Omental fat pad (tissue), 4 donors: ENCODE measurements around the gene NR3C2. TPM values are rescaled to one million over a fixed set of nuclear protein-coding genes. Genes with fewer than 3 reads are reported as not detected.

Experiments
- ATAC-seq: fragments of 150-250 bp; one replicate; pipeline ENCODE4 v1.9.1; 2016; ENCODE audit warnings: mild to moderate bottlenecking, moderate library complexity; ENCODE audit not compliant: low FRiP score
- DNase-seq: peaks from one replicate; pipeline ENCODE4 v3.0.0-alpha.2; 2019; ENCODE audit warnings: low spot score
- CTCF ChIP-seq, 3 donors: fragments of 450-650 bp; IDR thresholded peaks; one replicate each; pipeline ENCODE4 v1.5.1; 2016 to 2017; ENCODE audit warnings: antibody characterized with exemption in 3 of 3, mild to moderate bottlenecking in 3 of 3, moderate library complexity in 2 of 3
- total RNA-seq, 4 donors: library from RNA; depleted of rRNA; stranded (reverse); fragments of >200 nt; gene quantifications; one replicate each; pipeline ENCODE4 v1.1.0, GENCODE V29; 2016

The NR3C2 gene
- total RNA-seq, 4 donors from 2014 or later = 7.4 to 28.1 (median 12.1) TPM

- ATAC-seq (no peak), DNase-seq (no peak)
- TF ChIP-seq CTCF (IDR thresholded peaks at IDR 0.05) = no peak
Measured at GRCh38 chr4:148452970-148453369, 10.8 kb upstream of the NR3C2 start.

GRCh38 chr4:148449921-148450320 is 7.7 kb upstream of the NR3C2 start:
- TF ChIP-seq CTCF (IDR thresholded peaks at IDR 0.05) = no peak
- ATAC-seq (no peak), DNase-seq (no peak)

- no peak for DNase-seq
- no peak for ATAC-seq
- no peak for TF ChIP-seq CTCF (IDR thresholded peaks at IDR 0.05)
Measured at GRCh38 chr4:148448141-148448540, 5.9 kb upstream of the NR3C2 start.

- DNase-seq (no peak), ATAC-seq (no peak)
- no peak for TF ChIP-seq CTCF (IDR thresholded peaks at IDR 0.05)
Measured at GRCh38 chr4:148447681-148448080, 5.5 kb upstream of the NR3C2 start.

- ATAC-seq (no peak), DNase-seq (peak; percentile 22)
- no peak for TF ChIP-seq CTCF (IDR thresholded peaks at IDR 0.05)
Measured at GRCh38 chr4:148445860-148446330, 3.7 kb upstream of the NR3C2 start.

- ATAC-seq (peak; percentile 33), DNase-seq (peak; percentile 23)
- no peak for TF ChIP-seq CTCF (IDR thresholded peaks at IDR 0.05)
Measured at GRCh38 chr4:148445071-148445859, 3.1 kb upstream of the NR3C2 start.
